Measurements from ENCODE around the gene HEATR3. TPM values are rescaled to one million over a fixed set of nuclear protein-coding genes. Genes with fewer than 3 reads are reported as not detected.

Gene HEATR3, protein sequence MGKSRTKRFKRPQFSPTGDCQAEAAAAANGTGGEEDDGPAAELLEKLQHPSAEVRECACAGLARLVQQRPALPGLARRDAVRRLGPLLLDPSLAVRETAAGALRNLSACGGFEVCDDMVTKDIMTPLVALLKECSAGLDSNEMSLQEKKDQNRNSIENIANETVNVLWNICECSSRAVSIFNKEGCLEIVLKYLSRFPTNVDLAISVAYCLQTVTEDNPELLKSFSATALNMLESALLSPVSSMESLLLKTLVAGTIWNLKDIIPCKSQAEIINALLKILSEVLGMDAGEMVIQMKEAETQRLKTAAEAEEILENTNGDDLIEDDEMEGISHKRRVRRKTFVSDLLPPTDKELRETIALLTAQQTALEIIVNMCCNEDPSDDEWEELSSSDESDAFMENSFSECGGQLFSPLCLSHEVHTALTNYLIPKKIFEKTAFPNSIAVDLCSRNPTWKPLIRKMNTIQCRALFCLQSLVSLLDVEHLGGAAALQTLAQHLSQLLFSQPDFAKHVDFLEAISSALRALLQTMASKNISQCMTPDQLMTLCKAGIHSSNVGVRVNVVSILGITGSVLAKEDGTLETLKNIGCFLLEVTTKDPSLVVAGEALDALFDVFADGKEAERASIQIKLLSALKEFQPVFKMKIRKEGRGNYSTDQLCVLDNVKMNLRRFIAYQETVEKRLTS
- 28.2 and 30.8 TPM in 2 replicates for polyA plus RNA-seq (2011; rRNA removed)
- 11.1 and 13.3 TPM in 2 replicates for polyA plus RNA-seq (2012; cell fraction: cytosol; rRNA removed)
- 20.8 and 24.3 TPM in 2 replicates for polyA plus RNA-seq (2012; cell fraction: nucleus; rRNA removed)
- 19.1 to 21.6 TPM (median 21.2 TPM) in 3 replicates for polyA plus RNA-seq (2017; fragmentation: RNase III; extraction: RNeasy Plus Mini Kit Qiagen cat#74134 plus additional on column Dnase treatment)
- 18.1 and 22.2 TPM in 2 replicates for polyA minus RNA-seq (2011; rRNA and poly(A)+ RNA removed)

DNA sequence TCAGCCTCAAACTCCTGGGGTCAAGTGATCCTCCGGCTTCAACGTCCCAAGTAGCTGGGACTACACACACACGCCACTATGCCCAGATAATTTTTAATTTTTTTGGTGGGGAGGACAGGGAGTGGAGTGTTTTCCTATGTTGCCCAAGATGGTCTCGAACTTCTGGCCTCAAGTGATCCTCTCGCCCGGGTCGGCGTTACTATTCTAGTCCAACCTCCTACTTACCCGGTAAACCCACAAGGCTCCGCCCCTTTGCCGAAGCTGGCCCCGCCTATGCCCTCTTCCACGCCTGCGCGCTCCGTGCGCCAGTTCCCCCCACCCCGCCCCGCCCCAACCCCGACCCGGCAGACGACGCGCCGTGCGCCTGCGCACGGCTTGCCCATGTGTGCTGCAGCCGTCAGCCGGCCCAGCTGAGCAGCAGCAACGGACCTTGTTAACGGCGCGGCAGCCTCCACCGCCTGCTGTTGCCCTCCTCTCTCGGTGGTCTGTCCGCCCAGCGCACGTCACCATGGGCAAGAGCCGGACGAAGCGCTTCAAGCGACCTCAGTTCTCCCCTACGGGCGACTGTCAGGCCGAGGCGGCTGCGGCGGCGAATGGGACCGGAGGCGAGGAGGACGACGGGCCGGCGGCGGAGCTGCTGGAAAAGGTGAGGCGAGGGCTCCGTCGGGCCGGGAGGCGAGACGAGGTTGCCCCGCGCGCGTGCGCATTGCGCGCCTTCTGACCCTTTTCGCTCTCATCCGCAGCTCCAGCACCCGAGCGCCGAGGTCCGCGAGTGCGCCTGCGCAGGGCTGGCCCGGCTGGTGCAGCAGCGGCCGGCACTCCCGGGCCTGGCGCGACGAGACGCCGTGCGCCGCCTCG, at the start of gene HEATR3:
Gene HEATR3, plus strand, starts transcription at position 347 of the 858 bp plus-strand sequence. Its CDS starts 162 bp downstream, at position 509.
- peaks cover 16% of the 10 kb centered on the region for H3K4me1 ChIP-seq
- peak within 1 kb of the TSS; percentile 96 to 98 for H3K27ac ChIP-seq
- peak within 1 kb of the TSS; percentile 94 for H3K4me2 ChIP-seq
- WGBS (ENCODE audit: missing lambda C conversion rate) = 3% methylated on average over 25 of the region's 91 CpGs
- DNase-seq (ENCODE audit: low read depth in 1 of 2, low spot score in 1 of 2) (peak; percentile 93 to 95), FAIRE-seq (no peak), ATAC-seq (peak; percentile 89 to 97)
- CTCF ChIA-PET = interaction anchor here (0.7 to 6.7 kb wide), 3 partner anchors 41 to 144 kb away, joined by 3 to 35 read pairs (median 11); partner anchors contain the start of gene CNEP1R1
- POLR2A ChIA-PET = interaction anchor here (0.6 to 1.5 kb wide), 7 partner anchors 13 to 148 kb away, joined by 3 to 8 read pairs (median 4); partner anchors contain the start of gene CNEP1R1
- H3K9me3 ChIP-seq = no peaks in the 10 kb centered on the region
- H3K4me3 ChIP-seq = peak within 1 kb of the TSS; percentile 90
- TF ChIP-seq FOSB (CRISPR knock-in tag; IDR thresholded peaks at IDR 0.05) (no peak), CHD4 (IDR thresholded peaks at IDR 0.05; ENCODE audit: borderline replicate concordance) (0 out of 2 replicates have a peak, but pooled peaks have one; percentile 93), MYC (IDR thresholded peaks at IDR 0.05; ENCODE audit: borderline replicate concordance, low read length) (no peak), POLR2A (IDR thresholded peaks at IDR 0.05; ENCODE audit: low read length) (peak; percentile 90), NFE2L2 (conservative IDR thresholded peaks at IDR 0.05; ENCODE audit: low read length) (no peak), SMC3 (IDR thresholded peaks at IDR 0.05) (no peak), JUN (IDR thresholded peaks at IDR 0.05) (peak in 1 of 2 experiments; percentile 79; a peak in 2 of 5 replicates), TP53 (CRISPR knock-in tag; IDR thresholded peaks at IDR 0.05) (no peak), PHF8 (IDR thresholded peaks at IDR 0.05; ENCODE audit: borderline replicate concordance, low read depth) (peak; percentile 76), RFX5 (IDR thresholded peaks at IDR 0.05) (no peak), KDM1A (IDR thresholded peaks at IDR 0.05; ENCODE audit: low read depth) (no peak), CBX8 (IDR thresholded peaks at IDR 0.05) (no peak)
- TF ChIP-seq, protein P1, sequence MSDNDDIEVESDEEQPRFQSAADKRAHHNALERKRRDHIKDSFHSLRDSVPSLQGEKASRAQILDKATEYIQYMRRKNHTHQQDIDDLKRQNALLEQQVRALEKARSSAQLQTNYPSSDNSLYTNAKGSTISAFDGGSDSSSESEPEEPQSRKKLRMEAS (IDR thresholded peaks at IDR 0.05) = peak; percentile 77; the same call in 1 of the 2 replicates
- TF ChIP-seq, protein P2, sequence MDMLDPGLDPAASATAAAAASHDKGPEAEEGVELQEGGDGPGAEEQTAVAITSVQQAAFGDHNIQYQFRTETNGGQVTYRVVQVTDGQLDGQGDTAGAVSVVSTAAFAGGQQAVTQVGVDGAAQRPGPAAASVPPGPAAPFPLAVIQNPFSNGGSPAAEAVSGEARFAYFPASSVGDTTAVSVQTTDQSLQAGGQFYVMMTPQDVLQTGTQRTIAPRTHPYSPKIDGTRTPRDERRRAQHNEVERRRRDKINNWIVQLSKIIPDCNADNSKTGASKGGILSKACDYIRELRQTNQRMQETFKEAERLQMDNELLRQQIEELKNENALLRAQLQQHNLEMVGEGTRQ (IDR thresholded peaks at IDR 0.05) = no peak
- TF ChIP-seq, protein P3, sequence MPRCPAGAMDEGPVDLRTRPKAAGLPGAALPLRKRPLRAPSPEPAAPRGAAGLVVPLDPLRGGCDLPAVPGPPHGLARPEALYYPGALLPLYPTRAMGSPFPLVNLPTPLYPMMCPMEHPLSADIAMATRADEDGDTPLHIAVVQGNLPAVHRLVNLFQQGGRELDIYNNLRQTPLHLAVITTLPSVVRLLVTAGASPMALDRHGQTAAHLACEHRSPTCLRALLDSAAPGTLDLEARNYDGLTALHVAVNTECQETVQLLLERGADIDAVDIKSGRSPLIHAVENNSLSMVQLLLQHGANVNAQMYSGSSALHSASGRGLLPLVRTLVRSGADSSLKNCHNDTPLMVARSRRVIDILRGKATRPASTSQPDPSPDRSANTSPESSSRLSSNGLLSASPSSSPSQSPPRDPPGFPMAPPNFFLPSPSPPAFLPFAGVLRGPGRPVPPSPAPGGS (IDR thresholded peaks at IDR 0.05) = 0 out of 3 replicates have a peak, but pooled peaks have one; percentile 42
- TF ChIP-seq, protein P4, sequence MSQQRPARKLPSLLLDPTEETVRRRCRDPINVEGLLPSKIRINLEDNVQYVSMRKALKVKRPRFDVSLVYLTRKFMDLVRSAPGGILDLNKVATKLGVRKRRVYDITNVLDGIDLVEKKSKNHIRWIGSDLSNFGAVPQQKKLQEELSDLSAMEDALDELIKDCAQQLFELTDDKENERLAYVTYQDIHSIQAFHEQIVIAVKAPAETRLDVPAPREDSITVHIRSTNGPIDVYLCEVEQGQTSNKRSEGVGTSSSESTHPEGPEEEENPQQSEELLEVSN (IDR thresholded peaks at IDR 0.05; ENCODE audit: borderline replicate concordance, low read depth) = 0 out of 2 replicates have a peak, but pooled peaks have one; percentile 27
- TF ChIP-seq, protein P5, sequence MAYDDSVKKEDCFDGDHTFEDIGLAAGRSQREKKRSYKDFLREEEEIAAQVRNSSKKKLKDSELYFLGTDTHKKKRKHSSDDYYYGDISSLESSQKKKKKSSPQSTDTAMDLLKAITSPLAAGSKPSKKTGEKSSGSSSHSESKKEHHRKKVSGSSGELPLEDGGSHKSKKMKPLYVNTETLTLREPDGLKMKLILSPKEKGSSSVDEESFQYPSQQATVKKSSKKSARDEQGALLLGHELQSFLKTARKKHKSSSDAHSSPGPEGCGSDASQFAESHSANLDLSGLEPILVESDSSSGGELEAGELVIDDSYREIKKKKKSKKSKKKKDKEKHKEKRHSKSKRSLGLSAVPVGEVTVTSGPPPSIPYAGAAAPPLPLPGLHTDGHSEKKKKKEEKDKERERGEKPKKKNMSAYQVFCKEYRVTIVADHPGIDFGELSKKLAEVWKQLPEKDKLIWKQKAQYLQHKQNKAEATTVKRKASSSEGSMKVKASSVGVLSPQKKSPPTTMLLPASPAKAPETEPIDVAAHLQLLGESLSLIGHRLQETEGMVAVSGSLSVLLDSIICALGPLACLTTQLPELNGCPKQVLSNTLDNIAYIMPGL (CRISPR knock-in tag; IDR thresholded peaks at IDR 0.05; ENCODE audit: borderline replicate concordance) = no peak
- TF ChIP-seq, protein P6, sequence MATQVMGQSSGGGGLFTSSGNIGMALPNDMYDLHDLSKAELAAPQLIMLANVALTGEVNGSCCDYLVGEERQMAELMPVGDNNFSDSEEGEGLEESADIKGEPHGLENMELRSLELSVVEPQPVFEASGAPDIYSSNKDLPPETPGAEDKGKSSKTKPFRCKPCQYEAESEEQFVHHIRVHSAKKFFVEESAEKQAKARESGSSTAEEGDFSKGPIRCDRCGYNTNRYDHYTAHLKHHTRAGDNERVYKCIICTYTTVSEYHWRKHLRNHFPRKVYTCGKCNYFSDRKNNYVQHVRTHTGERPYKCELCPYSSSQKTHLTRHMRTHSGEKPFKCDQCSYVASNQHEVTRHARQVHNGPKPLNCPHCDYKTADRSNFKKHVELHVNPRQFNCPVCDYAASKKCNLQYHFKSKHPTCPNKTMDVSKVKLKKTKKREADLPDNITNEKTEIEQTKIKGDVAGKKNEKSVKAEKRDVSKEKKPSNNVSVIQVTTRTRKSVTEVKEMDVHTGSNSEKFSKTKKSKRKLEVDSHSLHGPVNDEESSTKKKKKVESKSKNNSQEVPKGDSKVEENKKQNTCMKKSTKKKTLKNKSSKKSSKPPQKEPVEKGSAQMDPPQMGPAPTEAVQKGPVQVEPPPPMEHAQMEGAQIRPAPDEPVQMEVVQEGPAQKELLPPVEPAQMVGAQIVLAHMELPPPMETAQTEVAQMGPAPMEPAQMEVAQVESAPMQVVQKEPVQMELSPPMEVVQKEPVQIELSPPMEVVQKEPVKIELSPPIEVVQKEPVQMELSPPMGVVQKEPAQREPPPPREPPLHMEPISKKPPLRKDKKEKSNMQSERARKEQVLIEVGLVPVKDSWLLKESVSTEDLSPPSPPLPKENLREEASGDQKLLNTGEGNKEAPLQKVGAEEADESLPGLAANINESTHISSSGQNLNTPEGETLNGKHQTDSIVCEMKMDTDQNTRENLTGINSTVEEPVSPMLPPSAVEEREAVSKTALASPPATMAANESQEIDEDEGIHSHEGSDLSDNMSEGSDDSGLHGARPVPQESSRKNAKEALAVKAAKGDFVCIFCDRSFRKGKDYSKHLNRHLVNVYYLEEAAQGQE (IDR thresholded peaks at IDR 0.05) = no peak
